GM21423 (cell line): ENCODE data around the gene NEDD4L.

ENCODE experiments used
- ATAC-seq: cut with Tn5 transposase; IDR thresholded peaks from one replicate; pipeline ENCODE4 v1.9.1; 2021; ENCODE audit warnings: mild to moderate bottlenecking, moderate library complexity; ENCODE audit not compliant: unreplicated experiment

NEDD4L gene

GRCh38 chr18:58051765-58052460, 7.9 kb downstream of the NEDD4L start:
- no peak for ATAC-seq

- no peak for ATAC-seq
These were observed 8.9 kb downstream of the NEDD4L start for GRCh38 chr18:58052960-58053359.

GRCh38 chr18:58054041-58054781, 10.2 kb downstream of the NEDD4L start:
- ATAC-seq, result no peak

GRCh38 chr18:58055890-58056558, 12.0 kb downstream of the NEDD4L start:
- ATAC-seq, result no peak

GRCh38 chr18:58056852-58057251, 12.8 kb downstream of the NEDD4L start:
- ATAC-seq, result no peak

GRCh38 chr18:58057291-58057965, 13.4 kb downstream of the NEDD4L start:
- no peak for ATAC-seq

GRCh38 chr18:58058720-58059119, 14.7 kb downstream of the NEDD4L start:
- no peak for ATAC-seq

GRCh38 chr18:58060254-58060653, 16.2 kb downstream of the NEDD4L start:
- ATAC-seq, result no peak

- ATAC-seq, result no peak
These were observed 17.3 kb downstream of the NEDD4L start for GRCh38 chr18:58061349-58061748.

GRCh38 chr18:58064406-58064998, 20.5 kb downstream of the NEDD4L start:
- no peak for ATAC-seq

GRCh38 chr18:58065956-58066355, 21.9 kb downstream of the NEDD4L start:
- ATAC-seq, result no peak

- no peak for ATAC-seq
These were observed 23.6 kb downstream of the NEDD4L start for GRCh38 chr18:58067601-58068000.

GRCh38 chr18:58069099-58069498, 25.1 kb downstream of the NEDD4L start:
- ATAC-seq, result no peak

- ATAC-seq, result no peak
These were observed 25.8 kb downstream of the NEDD4L start for GRCh38 chr18:58069721-58070292.

GRCh38 chr18:58076052-58076451, 32.0 kb downstream of the NEDD4L start:
- no peak for ATAC-seq

GRCh38 chr18:58077329-58077728, 33.3 kb downstream of the NEDD4L start:
- no peak for ATAC-seq

- ATAC-seq, result no peak
These were observed 35.0 kb downstream of the NEDD4L start for GRCh38 chr18:58078889-58079573.

- no peak for ATAC-seq
These were observed 36.4 kb downstream of the NEDD4L start for GRCh38 chr18:58080451-58080850.

GRCh38 chr18:58087928-58088690, 44.1 kb downstream of the NEDD4L start:
- ATAC-seq, result no peak
